Measurements from ENCODE around the gene ZSCAN2. TPM values are rescaled to one million over a fixed set of nuclear protein-coding genes. Genes with fewer than 3 reads are reported as not detected.

ZSCAN2 gene
- total RNA-seq, 1 donor from 2014 or later, result 26.6 TPM

GRCh38 chr15:84597296-84597695 lies 3.5 kb upstream of the ZSCAN2 start:
- H3K27me3 ChIP-seq (ENCODE audit: control insufficient read depth, insufficient read depth, low read length), result peaks cover 2% of the 10 kb centered on the region
- no peak overlapping the region for H3K4me3 ChIP-seq (ENCODE audit: low read depth, low read length)

GRCh38 chr15:84598250-84598649 lies 2.6 kb upstream of the ZSCAN2 start:
- peaks cover 2% of the 10 kb centered on the region for H3K27me3 ChIP-seq (ENCODE audit: control insufficient read depth, insufficient read depth, low read length)
- H3K4me3 ChIP-seq (ENCODE audit: low read depth, low read length), result no peak overlapping the region
- no peak for DNase-seq (ENCODE audit: low read depth)
- H3K36me3 ChIP-seq (ENCODE audit: control insufficient read depth, insufficient read depth, low read length), result no peaks in the 10 kb centered on the region
- no peak for TF ChIP-seq CTCF (IDR thresholded peaks at IDR 0.05; ENCODE audit: insufficient read depth, low read length, poor library complexity, severe bottlenecking)

More at GRCh38 chr15:84597296-84597695, 3.5 kb upstream of the ZSCAN2 start:
- TF ChIP-seq CTCF (IDR thresholded peaks at IDR 0.05; ENCODE audit: insufficient read depth, low read length, poor library complexity, severe bottlenecking), result no peak
- no peaks in the 10 kb centered on the region for H3K36me3 ChIP-seq (ENCODE audit: control insufficient read depth, insufficient read depth, low read length)
- no peak for DNase-seq (ENCODE audit: low read depth)

- peak; percentile 84 for TF ChIP-seq CTCF (IDR thresholded peaks at IDR 0.05; ENCODE audit: insufficient read depth, low read length, poor library complexity, severe bottlenecking)
- H3K4me3 ChIP-seq (ENCODE audit: low read depth, low read length), result no peak overlapping the region
- DNase-seq (ENCODE audit: low read depth), result no peak
Observed at GRCh38 chr15:84598993-84599392, 1.8 kb upstream of the ZSCAN2 start.

GRCh38 chr15:84599906-84600305 lies 903 bp upstream of the ZSCAN2 start:
- Histone ChIP-seq H3K4me3 (ENCODE audit: low read depth, low read length) (no peak overlapping the region), H3K27me3 (ENCODE audit: control insufficient read depth, insufficient read depth, low read length) (no peaks in the 10 kb centered on the region), H3K36me3 (ENCODE audit: control insufficient read depth, insufficient read depth, low read length) (no peaks in the 10 kb centered on the region)
- DNase-seq (ENCODE audit: low read depth), result no peak
- TF ChIP-seq CTCF (IDR thresholded peaks at IDR 0.05; ENCODE audit: insufficient read depth, low read length, poor library complexity, severe bottlenecking), result no peak

More at GRCh38 chr15:84598993-84599392, 1.8 kb upstream of the ZSCAN2 start:
- no peaks in the 10 kb centered on the region for H3K36me3 ChIP-seq (ENCODE audit: control insufficient read depth, insufficient read depth, low read length)
- peaks cover 2% of the 10 kb centered on the region for H3K27me3 ChIP-seq (ENCODE audit: control insufficient read depth, insufficient read depth, low read length)

GRCh38 chr15:84600331-84600686 lies 500 bp upstream of the ZSCAN2 start:
- no peaks in the 10 kb centered on the region for H3K36me3 ChIP-seq (ENCODE audit: control insufficient read depth, insufficient read depth, low read length)
- peak overlapping the region; percentile 96 for H3K4me3 ChIP-seq (ENCODE audit: low read depth, low read length)
- TF ChIP-seq CTCF (IDR thresholded peaks at IDR 0.05; ENCODE audit: insufficient read depth, low read length, poor library complexity, severe bottlenecking), result no peak
- DNase-seq (ENCODE audit: low read depth), result no peak
- H3K27me3 ChIP-seq (ENCODE audit: control insufficient read depth, insufficient read depth, low read length), result no peaks in the 10 kb centered on the region

- no peak for DNase-seq (ENCODE audit: low read depth)
- TF ChIP-seq CTCF (IDR thresholded peaks at IDR 0.05; ENCODE audit: insufficient read depth, low read length, poor library complexity, severe bottlenecking), result no peak
- H3K4me3 ChIP-seq (ENCODE audit: low read depth, low read length), result peak overlapping the region; percentile 96
- H3K36me3 ChIP-seq (ENCODE audit: control insufficient read depth, insufficient read depth, low read length), result no peaks in the 10 kb centered on the region
- H3K27me3 ChIP-seq (ENCODE audit: control insufficient read depth, insufficient read depth, low read length), result no peaks in the 10 kb centered on the region
Observed at GRCh38 chr15:84601555-84601838, 688 bp downstream of the ZSCAN2 start.
